Measurements from ENCODE around the gene WFDC2. TPM values are rescaled to one million over a fixed set of nuclear protein-coding genes. Genes with fewer than 3 reads are reported as not detected.

WFDC2 gene
- total and polyA plus RNA-seq, 10 of the 15 experiments (the other 5 are each of a cell fraction or from before 2014, with no cell fraction given) = 0.13 TPM; not detected in 9

GRCh38 chr20:45450097-45450818, 19.3 kb upstream of the WFDC2 start:
- BruUV-seq (replicated peaks) = no TSS peak
- TF ChIP-seq TARDBP (IDR thresholded peaks at IDR 0.05; ENCODE audit: borderline replicate concordance) = no peak
- TF ChIP-seq BRCA1 (IDR thresholded peaks at IDR 0.05; ENCODE audit: low read depth, low read length) = no peak
- TF ChIP-seq ZNF384 (IDR thresholded peaks at IDR 0.05; ENCODE audit: borderline replicate concordance, low read depth, low read length) = no peak
- TF ChIP-seq E4F1 (IDR thresholded peaks at IDR 0.05; ENCODE audit: borderline replicate concordance, partially characterized antibody) = no peak
- no peak for TF ChIP-seq YBX1 (IDR thresholded peaks at IDR 0.05)
- no peak for TF ChIP-seq RUNX3 (IDR thresholded peaks at IDR 0.05; ENCODE audit: low read length)
- peak; percentile 21; the same call in 1 of the 2 replicates for TF ChIP-seq IKZF1 (conservative IDR thresholded peaks at IDR 0.05)
- no peak for TF ChIP-seq ZBTB4 (CRISPR knock-in tag; IDR thresholded peaks at IDR 0.05)
- peak; percentile 39; the same call in 1 of the 2 replicates for TF ChIP-seq ZNF24 (IDR thresholded peaks at IDR 0.05)
- peak; percentile 46 to 61 (median 60) for TF ChIP-seq CTCF (IDR thresholded peaks at IDR 0.05 in 2 of 3, conservative IDR thresholded peaks at IDR 0.05 in 1 of 3; ENCODE audit: control insufficient read depth in 2 of 3, extremely low read depth in 1 of 3, insufficient read depth in 1 of 3, low read depth in 3 of 3, low read length in 3 of 3)
- TF ChIP-seq NRF1 (conservative IDR thresholded peaks at IDR 0.05; ENCODE audit: low read depth, low read length) = no peak
- peak; percentile 42; the same call in 1 of the 2 replicates for TF ChIP-seq SMC3 (IDR thresholded peaks at IDR 0.05; ENCODE audit: borderline replicate concordance, low read length)
- peak; percentile 63 for TF ChIP-seq SPI1 (IDR thresholded peaks at IDR 0.05; ENCODE audit: borderline replicate concordance, insufficient read depth, low read depth, low read length)
- peak; percentile 58 for TF ChIP-seq RAD21 (IDR thresholded peaks at IDR 0.05; ENCODE audit: insufficient read depth, low read depth, low read length)
- Histone ChIP-seq H3K36me3 (ENCODE audit: control insufficient read depth in 2 of 2, insufficient read depth in 2 of 2, low read length in 1 of 2) (no peaks in the 10 kb centered on the region), H2AFZ (ENCODE audit: control insufficient read depth, low read depth, low read length) (no peak overlapping the region), H3K27me3 (replicated peaks in 1 of 2; ENCODE audit: control insufficient read depth in 2 of 2, insufficient read depth in 2 of 2, low read length in 1 of 2) (no peaks in the 10 kb centered on the region; a peak in 3 of 4 replicates), H3K9me3 (replicated peaks; ENCODE audit: control insufficient read depth, insufficient read depth, low read length) (no peaks in the 10 kb centered on the region), H3K4me1 (ENCODE audit: control insufficient read depth, insufficient read depth, low read length) (no peaks in the 10 kb centered on the region), H3K4me2 (ENCODE audit: control insufficient read depth, insufficient read depth) (no peak overlapping the region), H3K9ac (ENCODE audit: control insufficient read depth, insufficient read depth, low read length) (no peak overlapping the region), H3K79me2 (ENCODE audit: control insufficient read depth, insufficient read depth, low read length) (no peaks in the 10 kb centered on the region), H4K20me1 (ENCODE audit: control insufficient read depth, insufficient read depth) (no peaks in the 10 kb centered on the region), H3K4me3 (no peak overlapping the region), H3K27ac (ENCODE audit: control insufficient read depth, insufficient read depth) (no peak overlapping the region)
- ChIA-PET SMC1A (ENCODE audit: uncharacterized antibody, unreplicated experiment) (interaction anchor here (0.7 to 2.2 kb wide), 14 partner anchors 11 to 321 kb away, joined by 3 to 24 read pairs (median 4); partner anchors contain the start of gene SYS1), RAD21 (ENCODE audit: unreplicated experiment) (interaction anchor here (0.8 to 1.7 kb wide), 8 partner anchors 10 to 321 kb away, joined by 3 to 11 read pairs (median 4); partner anchors contain the start of gene SYS1), POLR2A (no interaction called here), CTCF (interaction anchor here (0.6 to 8.2 kb wide), 26 partner anchors 9 to 434 kb away, joined by 3 to 86 read pairs (median 4); partner anchors contain the start of gene SYS1)
- FAIRE-seq (peak; percentile 76), ATAC-seq (peak; percentile 74), DNase-seq (ENCODE audit: low read depth, low spot score) (no peak)
- intact Hi-C loops (cut with micrococcal nuclease; ENCODE audit: unreplicated experiment) (loop anchor here (5.0 kb wide), 1 partner anchor 128 kb away; no protein-coding TSS in a partner anchor), in situ Hi-C loops (cut with MboI) (no loop called here)
- WGBS (ENCODE audit: insufficient coverage, insufficient replicate concordance, low lambda C conversion rate, missing lambda C conversion rate) = 58% methylated on average over 5 of the region's 5 CpGs
